Measurements from ENCODE around the gene RETREG3. TPM values are rescaled to one million over a fixed set of nuclear protein-coding genes. Genes with fewer than 3 reads are reported as not detected.

RETREG3 gene
- total and polyA plus RNA-seq, 2 of the 13 experiments (the other 11 are each of a cell fraction or from before 2014, with no cell fraction given), result 47.0 to 55.8 TPM

DNA sequence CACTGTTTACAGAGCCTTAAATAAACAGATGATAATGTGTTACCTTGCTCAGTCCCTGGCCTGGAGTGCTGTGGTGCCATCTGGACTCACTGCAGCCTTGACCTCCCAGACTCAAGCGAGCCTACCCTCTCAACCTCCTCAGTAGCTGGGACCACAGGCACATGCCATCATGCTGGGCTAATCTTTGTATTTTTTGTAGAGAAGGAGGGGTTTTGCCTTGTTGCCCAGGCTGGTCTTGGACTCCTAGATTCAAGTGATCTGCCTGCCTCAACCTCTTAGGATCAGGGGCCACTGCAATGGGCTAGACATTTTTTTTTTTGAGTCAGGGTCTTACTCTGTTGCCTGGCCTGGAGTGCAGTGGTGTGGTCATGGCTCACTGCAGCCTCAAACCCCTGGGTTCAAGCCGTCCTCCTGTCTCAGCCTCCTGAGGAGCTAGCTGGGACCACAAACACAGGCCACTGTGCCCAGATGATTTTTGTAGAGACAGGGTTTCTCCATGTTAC, 78.2 kb downstream of the RETREG3 start (continued):
- no peak for TF ChIP-seq SP140L (CRISPR knock-in tag; IDR thresholded peaks at IDR 0.05; ENCODE audit: borderline replicate concordance)
- TF ChIP-seq ZNF253 (CRISPR knock-in tag; IDR thresholded peaks at IDR 0.05; ENCODE audit: borderline replicate concordance), result no peak
- TF ChIP-seq, protein P1, sequence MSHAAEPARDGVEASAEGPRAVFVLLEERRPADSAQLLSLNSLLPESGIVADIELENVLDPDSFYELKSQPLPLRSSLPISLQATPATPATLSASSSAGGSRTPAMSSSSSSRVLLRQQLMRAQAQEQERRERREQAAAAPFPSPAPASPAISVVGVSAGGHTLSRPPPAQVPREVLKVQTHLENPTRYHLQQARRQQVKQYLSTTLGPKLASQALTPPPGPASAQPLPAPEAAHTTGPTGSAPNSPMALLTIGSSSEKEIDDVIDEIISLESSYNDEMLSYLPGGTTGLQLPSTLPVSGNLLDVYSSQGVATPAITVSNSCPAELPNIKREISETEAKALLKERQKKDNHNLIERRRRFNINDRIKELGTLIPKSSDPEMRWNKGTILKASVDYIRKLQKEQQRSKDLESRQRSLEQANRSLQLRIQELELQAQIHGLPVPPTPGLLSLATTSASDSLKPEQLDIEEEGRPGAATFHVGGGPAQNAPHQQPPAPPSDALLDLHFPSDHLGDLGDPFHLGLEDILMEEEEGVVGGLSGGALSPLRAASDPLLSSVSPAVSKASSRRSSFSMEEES (CRISPR knock-in tag; IDR thresholded peaks at IDR 0.05), result peak; percentile 86
- peak; percentile 93 for TF ChIP-seq PITX1 (CRISPR knock-in tag; IDR thresholded peaks at IDR 0.05)
- no peak for TF ChIP-seq MAFK (conservative IDR thresholded peaks at IDR 0.05 in 1 of 2, IDR thresholded peaks at IDR 0.05 in 1 of 2; ENCODE audit: low read length in 2 of 2)
- TF ChIP-seq, protein P2, sequence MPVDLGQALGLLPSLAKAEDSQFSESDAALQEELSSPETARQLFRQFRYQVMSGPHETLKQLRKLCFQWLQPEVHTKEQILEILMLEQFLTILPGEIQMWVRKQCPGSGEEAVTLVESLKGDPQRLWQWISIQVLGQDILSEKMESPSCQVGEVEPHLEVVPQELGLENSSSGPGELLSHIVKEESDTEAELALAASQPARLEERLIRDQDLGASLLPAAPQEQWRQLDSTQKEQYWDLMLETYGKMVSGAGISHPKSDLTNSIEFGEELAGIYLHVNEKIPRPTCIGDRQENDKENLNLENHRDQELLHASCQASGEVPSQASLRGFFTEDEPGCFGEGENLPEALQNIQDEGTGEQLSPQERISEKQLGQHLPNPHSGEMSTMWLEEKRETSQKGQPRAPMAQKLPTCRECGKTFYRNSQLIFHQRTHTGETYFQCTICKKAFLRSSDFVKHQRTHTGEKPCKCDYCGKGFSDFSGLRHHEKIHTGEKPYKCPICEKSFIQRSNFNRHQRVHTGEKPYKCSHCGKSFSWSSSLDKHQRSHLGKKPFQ (CRISPR knock-in tag; IDR thresholded peaks at IDR 0.05; ENCODE audit: insufficient replicate concordance), result peak; percentile 5
- peak; percentile 95 for TF ChIP-seq HNF4A (CRISPR knock-in tag; IDR thresholded peaks at IDR 0.05)
- TF ChIP-seq TOE1 (CRISPR knock-in tag; IDR thresholded peaks at IDR 0.05), result 0 out of 2 replicates have a peak, but pooled peaks have one; percentile 60
- peak; percentile 60; the same call in 1 of the 2 replicates for TF ChIP-seq CCDC6 (CRISPR knock-in tag; IDR thresholded peaks at IDR 0.05)
- TF ChIP-seq, protein P3, sequence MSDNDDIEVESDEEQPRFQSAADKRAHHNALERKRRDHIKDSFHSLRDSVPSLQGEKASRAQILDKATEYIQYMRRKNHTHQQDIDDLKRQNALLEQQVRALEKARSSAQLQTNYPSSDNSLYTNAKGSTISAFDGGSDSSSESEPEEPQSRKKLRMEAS (IDR thresholded peaks at IDR 0.05), result peak; percentile 75
- 0 out of 2 replicates have a peak, but pooled peaks have one; percentile 47 for TF ChIP-seq RCOR2 (CRISPR knock-in tag; IDR thresholded peaks at IDR 0.05)
- no peak for TF ChIP-seq ZNF138 (CRISPR knock-in tag; IDR thresholded peaks at IDR 0.05; ENCODE audit: low read depth)
- no peak; the same call in 1 of the 2 replicates for TF ChIP-seq KLF6 (CRISPR knock-in tag; IDR thresholded peaks at IDR 0.05)
- no peak for TF ChIP-seq TP53 (CRISPR knock-in tag; conservative IDR thresholded peaks at IDR 0.05)
- TF ChIP-seq PAWR (CRISPR knock-in tag; IDR thresholded peaks at IDR 0.05; ENCODE audit: borderline replicate concordance), result 0 out of 2 replicates have a peak, but pooled peaks have one; percentile 29
- 0 out of 2 replicates have a peak, but pooled peaks have one; percentile 40 for TF ChIP-seq ZSCAN31 (CRISPR knock-in tag; IDR thresholded peaks at IDR 0.05; ENCODE audit: low read depth)
- TF ChIP-seq NKX3-1 (CRISPR knock-in tag; IDR thresholded peaks at IDR 0.05), result no peak
- TF ChIP-seq, protein P4, sequence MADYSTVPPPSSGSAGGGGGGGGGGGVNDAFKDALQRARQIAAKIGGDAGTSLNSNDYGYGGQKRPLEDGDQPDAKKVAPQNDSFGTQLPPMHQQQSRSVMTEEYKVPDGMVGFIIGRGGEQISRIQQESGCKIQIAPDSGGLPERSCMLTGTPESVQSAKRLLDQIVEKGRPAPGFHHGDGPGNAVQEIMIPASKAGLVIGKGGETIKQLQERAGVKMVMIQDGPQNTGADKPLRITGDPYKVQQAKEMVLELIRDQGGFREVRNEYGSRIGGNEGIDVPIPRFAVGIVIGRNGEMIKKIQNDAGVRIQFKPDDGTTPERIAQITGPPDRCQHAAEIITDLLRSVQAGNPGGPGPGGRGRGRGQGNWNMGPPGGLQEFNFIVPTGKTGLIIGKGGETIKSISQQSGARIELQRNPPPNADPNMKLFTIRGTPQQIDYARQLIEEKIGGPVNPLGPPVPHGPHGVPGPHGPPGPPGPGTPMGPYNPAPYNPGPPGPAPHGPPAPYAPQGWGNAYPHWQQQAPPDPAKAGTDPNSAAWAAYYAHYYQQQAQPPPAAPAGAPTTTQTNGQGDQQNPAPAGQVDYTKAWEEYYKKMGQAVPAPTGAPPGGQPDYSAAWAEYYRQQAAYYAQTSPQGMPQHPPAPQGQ (CRISPR knock-in tag; IDR thresholded peaks at IDR 0.05; ENCODE audit: borderline replicate concordance), result no peak; the same call in 1 of the 2 replicates
- TF ChIP-seq FOXA3 (CRISPR knock-in tag; IDR thresholded peaks at IDR 0.05), result peak; percentile 98
- TF ChIP-seq, protein P5, sequence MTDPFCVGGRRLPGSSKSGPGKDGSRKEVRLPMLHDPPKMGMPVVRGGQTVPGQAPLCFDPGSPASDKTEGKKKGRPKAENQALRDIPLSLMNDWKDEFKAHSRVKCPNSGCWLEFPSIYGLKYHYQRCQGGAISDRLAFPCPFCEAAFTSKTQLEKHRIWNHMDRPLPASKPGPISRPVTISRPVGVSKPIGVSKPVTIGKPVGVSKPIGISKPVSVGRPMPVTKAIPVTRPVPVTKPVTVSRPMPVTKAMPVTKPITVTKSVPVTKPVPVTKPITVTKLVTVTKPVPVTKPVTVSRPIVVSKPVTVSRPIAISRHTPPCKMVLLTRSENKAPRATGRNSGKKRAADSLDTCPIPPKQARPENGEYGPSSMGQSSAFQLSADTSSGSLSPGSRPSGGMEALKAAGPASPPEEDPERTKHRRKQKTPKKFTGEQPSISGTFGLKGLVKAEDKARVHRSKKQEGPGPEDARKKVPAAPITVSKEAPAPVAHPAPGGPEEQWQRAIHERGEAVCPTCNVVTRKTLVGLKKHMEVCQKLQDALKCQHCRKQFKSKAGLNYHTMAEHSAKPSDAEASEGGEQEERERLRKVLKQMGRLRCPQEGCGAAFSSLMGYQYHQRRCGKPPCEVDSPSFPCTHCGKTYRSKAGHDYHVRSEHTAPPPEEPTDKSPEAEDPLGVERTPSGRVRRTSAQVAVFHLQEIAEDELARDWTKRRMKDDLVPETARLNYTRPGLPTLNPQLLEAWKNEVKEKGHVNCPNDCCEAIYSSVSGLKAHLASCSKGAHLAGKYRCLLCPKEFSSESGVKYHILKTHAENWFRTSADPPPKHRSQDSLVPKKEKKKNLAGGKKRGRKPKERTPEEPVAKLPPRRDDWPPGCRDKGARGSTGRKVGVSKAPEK (CRISPR knock-in tag; IDR thresholded peaks at IDR 0.05; ENCODE audit: borderline replicate concordance), result peak; percentile 42
- no peak for TF ChIP-seq RNF2 (conservative IDR thresholded peaks at IDR 0.05; ENCODE audit: low read depth)
- no peak for TF ChIP-seq ZNF501 (CRISPR knock-in tag; IDR thresholded peaks at IDR 0.05)
- TF ChIP-seq CHD4 (IDR thresholded peaks at IDR 0.05; ENCODE audit: borderline replicate concordance, low read length), result peak; percentile 90; the same call in 1 of the 2 replicates

All from HepG2 (cell line).